SK-N-SH (cell line): ENCODE measurements around the gene AQP5.

Source experiments
- CHD2 ChIP-seq: fragments of 150-350 bp; IDR thresholded peaks from 2 replicates; pipeline ENCODE4 v1.6.1; 2018; ENCODE audit warnings: low read length; ENCODE audit not compliant: partially characterized antibody
- CTCF ChIP-seq: fragments of 200-600 bp; sonication (generic); IDR thresholded peaks from 2 replicates; pipeline ENCODE4 v1.6.1; 2017; ENCODE audit warnings: antibody characterized with exemption, mild to moderate bottlenecking, moderate library complexity
- EP300 ChIP-seq, 2 experiments: IDR thresholded peaks; 2 replicates each; pipeline versions ENCODE4 v1.4.0 to v1.6.1; 2012; ENCODE audit warnings: borderline replicate concordance in 1 of 2, low read depth in 1 of 2, low read length in 1 of 2
- EZH2phosphoT487 ChIP-seq: fragments of 200-600 bp; sonication (generic); IDR thresholded peaks from 2 replicates; pipeline ENCODE4 v1.6.1; 2017; ENCODE audit warnings: low read depth, mixed run types, mild to moderate bottlenecking, antibody characterized with exemption, moderate library complexity, borderline replicate concordance
- GABPA ChIP-seq: IDR thresholded peaks from 2 replicates; pipeline ENCODE4 v1.4.0; 2012; ENCODE audit warnings: low read depth, mild to moderate bottlenecking
- IRF3 ChIP-seq: fragments of 150-350 bp; IDR thresholded peaks from 2 replicates; pipeline ENCODE4 v1.6.1; 2016; ENCODE audit warnings: mild to moderate bottlenecking, low read depth, low read length
- POLR2AphosphoS5 ChIP-seq: IDR thresholded peaks from 2 replicates; pipeline ENCODE4 v1.6.1; 2012; ENCODE audit warnings: low read depth, low read length
- REST ChIP-seq: IDR thresholded peaks from 2 replicates; pipeline ENCODE4 v1.6.1; 2012; ENCODE audit warnings: mild to moderate bottlenecking, low read depth, low read length, moderate library complexity
- RFX5 ChIP-seq: IDR thresholded peaks from 2 replicates; pipeline ENCODE4 v1.6.1; 2012; ENCODE audit warnings: mild to moderate bottlenecking, improper control_type of control experiment, low read length
- SIN3A ChIP-seq: IDR thresholded peaks from 2 replicates; pipeline ENCODE4 v1.6.1; 2012; ENCODE audit warnings: low read depth, mild to moderate bottlenecking, low read length, moderate library complexity, borderline replicate concordance
- SMC3 ChIP-seq: IDR thresholded peaks from 2 replicates; pipeline ENCODE4 v1.6.1; 2012; ENCODE audit warnings: low read depth, low read length, improper control_type of control experiment
- TAF1 ChIP-seq: IDR thresholded peaks from 2 replicates; pipeline ENCODE4 v1.6.1; 2012; ENCODE audit warnings: low read depth, mild to moderate bottlenecking, low read length, moderate library complexity, borderline replicate concordance
- TF ChIP-seq, protein P1 (sequence below): IDR thresholded peaks from 2 replicates; pipeline ENCODE4 v1.4.0; 2012; ENCODE audit warnings: low read depth
- TF ChIP-seq, protein P2 (sequence below): IDR thresholded peaks from 2 replicates; pipeline ENCODE4 v1.4.0; 2012; ENCODE audit warnings: low read depth, borderline replicate concordance

DNA sequence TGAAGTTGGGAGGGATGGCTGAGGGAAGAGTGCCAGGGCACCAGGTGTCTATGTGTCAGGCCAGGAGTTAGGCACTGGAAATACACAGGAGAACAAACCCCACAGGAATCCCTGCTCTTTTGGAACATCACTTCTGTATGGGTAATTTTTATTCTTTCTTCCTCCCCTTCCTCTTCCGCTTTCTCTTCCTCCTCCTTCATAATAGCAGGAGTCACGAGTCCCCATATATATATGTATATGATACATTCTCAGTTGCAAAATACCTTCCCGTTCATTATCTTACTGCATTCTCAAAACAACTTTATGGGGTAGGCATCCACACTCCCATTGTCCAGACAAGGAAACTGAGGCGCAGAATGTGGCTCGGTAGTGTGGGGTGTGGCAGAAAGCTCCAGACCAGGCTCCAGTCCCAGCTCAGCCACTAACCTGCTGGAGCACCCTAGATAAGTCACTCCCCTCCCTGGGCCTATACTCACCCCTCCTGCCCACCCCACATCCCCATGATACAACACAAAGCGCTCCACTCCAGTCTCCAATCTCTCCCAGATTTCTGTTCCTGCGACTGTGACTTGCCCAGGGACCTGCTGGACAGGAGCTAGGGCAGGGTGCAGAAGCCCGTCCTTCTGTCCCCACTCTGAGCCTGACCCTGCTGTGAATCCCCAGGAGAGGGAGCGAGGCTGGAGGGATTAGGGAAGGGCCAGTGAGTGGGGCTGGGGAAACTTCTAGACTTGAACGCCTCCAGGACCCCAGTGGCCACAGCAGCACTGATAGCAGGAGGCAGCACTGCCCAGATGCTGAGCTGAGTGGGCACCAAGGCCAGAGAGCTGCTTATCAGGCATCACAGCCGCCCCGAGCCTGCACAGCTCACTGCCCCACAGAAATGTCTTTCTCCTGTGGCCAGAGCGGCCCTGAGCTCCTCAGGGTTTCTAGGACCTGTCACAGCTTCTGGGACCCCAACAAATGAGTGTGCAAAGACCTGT lies 12.5 kb upstream of the AQP5 start:
- TF ChIP-seq REST (no peak), CTCF (no peak), EZH2phosphoT487 (no peak), RFX5 (no peak), SIN3A (no peak), EP300 (IDR thresholded peaks at IDR 0.05; ENCODE audit: borderline replicate concordance in 1 of 2, low read depth in 1 of 2, low read length in 1 of 2) (no peak), IRF3 (no peak), POLR2AphosphoS5 (no peak), TAF1 (no peak), SMC3 (no peak), CHD2 (no peak), GABPA (no peak)
- TF ChIP-seq, protein P1, sequence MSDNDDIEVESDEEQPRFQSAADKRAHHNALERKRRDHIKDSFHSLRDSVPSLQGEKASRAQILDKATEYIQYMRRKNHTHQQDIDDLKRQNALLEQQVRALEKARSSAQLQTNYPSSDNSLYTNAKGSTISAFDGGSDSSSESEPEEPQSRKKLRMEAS = no peak
- TF ChIP-seq, protein P2, sequence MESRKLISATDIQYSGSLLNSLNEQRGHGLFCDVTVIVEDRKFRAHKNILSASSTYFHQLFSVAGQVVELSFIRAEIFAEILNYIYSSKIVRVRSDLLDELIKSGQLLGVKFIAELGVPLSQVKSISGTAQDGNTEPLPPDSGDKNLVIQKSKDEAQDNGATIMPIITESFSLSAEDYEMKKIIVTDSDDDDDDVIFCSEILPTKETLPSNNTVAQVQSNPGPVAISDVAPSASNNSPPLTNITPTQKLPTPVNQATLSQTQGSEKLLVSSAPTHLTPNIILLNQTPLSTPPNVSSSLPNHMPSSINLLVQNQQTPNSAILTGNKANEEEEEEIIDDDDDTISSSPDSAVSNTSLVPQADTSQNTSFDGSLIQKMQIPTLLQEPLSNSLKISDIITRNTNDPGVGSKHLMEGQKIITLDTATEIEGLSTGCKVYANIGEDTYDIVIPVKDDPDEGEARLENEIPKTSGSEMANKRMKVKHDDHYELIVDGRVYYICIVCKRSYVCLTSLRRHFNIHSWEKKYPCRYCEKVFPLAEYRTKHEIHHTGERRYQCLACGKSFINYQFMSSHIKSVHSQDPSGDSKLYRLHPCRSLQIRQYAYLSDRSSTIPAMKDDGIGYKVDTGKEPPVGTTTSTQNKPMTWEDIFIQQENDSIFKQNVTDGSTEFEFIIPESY = no peak
